Keratinocyte (primary cell): Measurements from ENCODE around the gene RABL6. TPM values are rescaled to one million over a fixed set of nuclear protein-coding genes. Genes with fewer than 3 reads are reported as not detected.
"Not testable (repeated sequence)": the region's sequence is repeated elsewhere in the genome, so short reads cannot be mapped to it uniquely, and the experiment has no call there.

Experiments
- DNase-seq: peaks from one replicate; pipeline ENCODE4 v3.0.0-alpha.2; 2011; ENCODE audit warnings: low read depth, missing footprints, low spot score
- FAIRE-seq: peaks from 2 replicates; lab custom pipeline; 2011; peaks lifted over from hg19 to GRCh38; lab: Jason Lieb, UNC
- H2AFZ ChIP-seq: 2 replicates; pipeline ENCODE4 v1.6.0; 2012; ENCODE audit warnings: low read length, control low read depth, inconsistent platforms; ENCODE audit not compliant: control insufficient read depth
- H3K27ac ChIP-seq: 2 replicates; pipeline ENCODE4 v1.5.1; 2011; ENCODE audit warnings: low read length; ENCODE audit not compliant: control insufficient read depth, insufficient read depth
- H3K27me3 ChIP-seq: 3 replicates; pipeline ENCODE4 v1.6.0; 2011; ENCODE audit warnings: low read length; ENCODE audit not compliant: control insufficient read depth, insufficient read depth; ENCODE audit errors: extremely low read depth
- H3K36me3 ChIP-seq, 2 experiments: 2 replicates in 1 of 2; 3 replicates in 1 of 2; pipeline ENCODE4 v1.5.1; 2011; ENCODE audit warnings: low read length in 2 of 2, mild to moderate bottlenecking in 1 of 2; ENCODE audit not compliant: control insufficient read depth in 2 of 2, insufficient read depth in 2 of 2; ENCODE audit errors: extremely low read depth in 1 of 2
- H3K4me1 ChIP-seq: 3 replicates; pipeline ENCODE4 v1.5.1; 2011; ENCODE audit warnings: low read length; ENCODE audit not compliant: control insufficient read depth, insufficient read depth; ENCODE audit errors: extremely low read depth
- H3K4me2 ChIP-seq: 3 replicates; pipeline ENCODE4 v1.6.0; 2011; ENCODE audit warnings: low read depth, low read length; ENCODE audit not compliant: control insufficient read depth, insufficient read depth; ENCODE audit errors: extremely low read depth
- H3K4me3 ChIP-seq, 3 experiments: fragments of 200-600 bp in 1 of 3; sonication (generic) in 1 of 3; 2 replicates in 2 of 3; 3 replicates in 1 of 3; pipeline ENCODE4 v1.5.1; 2011 to 2016; ENCODE audit warnings: low read length in 3 of 3, mild to moderate bottlenecking in 3 of 3, control low read depth in 2 of 3, inconsistent platforms in 1 of 3, low read depth in 1 of 3, mixed read lengths in 1 of 3, mixed run types in 1 of 3, moderate library complexity in 1 of 3; ENCODE audit not compliant: control insufficient read depth in 2 of 3, insufficient read depth in 2 of 3; ENCODE audit errors: extremely low read depth in 1 of 3
- H3K79me2 ChIP-seq: 2 replicates; pipeline ENCODE4 v1.6.0; 2012; ENCODE audit warnings: low read length; ENCODE audit not compliant: control insufficient read depth, insufficient read depth
- H3K9ac ChIP-seq: 3 replicates; pipeline ENCODE4 v1.6.0; 2011; ENCODE audit warnings: low read length; ENCODE audit not compliant: control insufficient read depth, insufficient read depth; ENCODE audit errors: extremely low read depth
- H3K9me1 ChIP-seq: 3 replicates; pipeline ENCODE4 v1.6.0; 2011; ENCODE audit warnings: low read length; ENCODE audit not compliant: control insufficient read depth, insufficient read depth; ENCODE audit errors: extremely low read depth
- H3K9me3 ChIP-seq: 2 replicates; pipeline ENCODE4 v1.5.1; 2012; ENCODE audit warnings: low read depth, low read length; ENCODE audit not compliant: control insufficient read depth
- H4K20me1 ChIP-seq: 3 replicates; pipeline ENCODE4 v1.6.0; 2011; ENCODE audit warnings: low read length; ENCODE audit not compliant: control insufficient read depth, insufficient read depth; ENCODE audit errors: extremely low read depth
- EZH2 ChIP-seq: IDR thresholded peaks from one replicate; pipeline ENCODE4 v1.6.1; 2012; ENCODE audit warnings: inconsistent platforms, mild to moderate bottlenecking, low read length, moderate library complexity
- dilution Hi-C: fragments of 300-500 bp; cut with MboI; formaldehyde crosslinking; loops from one replicate; pipeline ENCODE4 v1.7.0; 2020; ENCODE audit warnings: low sequenced_read_pairs; ENCODE audit not compliant: extremely low pct_ligation_motif_present
- polyA plus RNA-seq, 5 experiments: library from polyadenylated mRNA; depleted of rRNA in 3 of 5; stranded (reverse) in 3 of 5; stranded (forward) in 1 of 5; unstranded in 1 of 5; fragments of >200 nt; gene quantifications; 1 replicate in 1 of 5; 2 replicates in 3 of 5; 3 replicates in 1 of 5; pipeline versions ENCODE4 v1.2.1 to v1.2.3, GENCODE V29; 2011 to 2012; ENCODE audit warnings: missing spikeins in 2 of 5, low read depth in 1 of 5, low replicate concordance in 1 of 5
- TF ChIP-seq, protein P1 (sequence below), 3 experiments: IDR thresholded peaks in 1 of 3; conservative IDR thresholded peaks in 1 of 3; optimal IDR thresholded peaks in 1 of 3; 2 replicates in 2 of 3; 3 replicates in 1 of 3; pipeline versions ENCODE3 to v1.5.1; 2011; ENCODE audit warnings: low read length in 3 of 3, mild to moderate bottlenecking in 3 of 3, moderate library complexity in 2 of 3, control low read depth in 1 of 3, inconsistent platforms in 1 of 3; ENCODE audit not compliant: insufficient read depth in 2 of 3; ENCODE audit errors: extremely low read depth in 1 of 3

Gene RABL6
- polyA plus RNA-seq, 1 donor (not counting 4 experiments of a cell fraction or from before 2014, with no cell fraction given) = 46.3 TPM

- no peaks in the 10 kb centered on the region for H4K20me1 ChIP-seq
- H3K27ac ChIP-seq = no peak overlapping the region
- H3K9ac ChIP-seq = no peak overlapping the region
- peaks cover 8% of the 10 kb centered on the region for H3K27me3 ChIP-seq
- dilution Hi-C loops = no loop called here
- H3K4me2 ChIP-seq = no peak overlapping the region
- H3K36me3 ChIP-seq = no peaks in the 10 kb centered on the region
- FAIRE-seq (no peak), DNase-seq (no peak)
- H3K79me2 ChIP-seq = no peaks in the 10 kb centered on the region
- H3K9me1 ChIP-seq = no peaks in the 10 kb centered on the region
- no peak overlapping the region for H3K4me3 ChIP-seq
- no peaks in the 10 kb centered on the region for H3K9me3 ChIP-seq
- H3K4me1 ChIP-seq = peaks cover 2% of the 10 kb centered on the region
- H2AFZ ChIP-seq = no peak overlapping the region
- no peak for TF ChIP-seq EZH2
- TF ChIP-seq, protein P1, sequence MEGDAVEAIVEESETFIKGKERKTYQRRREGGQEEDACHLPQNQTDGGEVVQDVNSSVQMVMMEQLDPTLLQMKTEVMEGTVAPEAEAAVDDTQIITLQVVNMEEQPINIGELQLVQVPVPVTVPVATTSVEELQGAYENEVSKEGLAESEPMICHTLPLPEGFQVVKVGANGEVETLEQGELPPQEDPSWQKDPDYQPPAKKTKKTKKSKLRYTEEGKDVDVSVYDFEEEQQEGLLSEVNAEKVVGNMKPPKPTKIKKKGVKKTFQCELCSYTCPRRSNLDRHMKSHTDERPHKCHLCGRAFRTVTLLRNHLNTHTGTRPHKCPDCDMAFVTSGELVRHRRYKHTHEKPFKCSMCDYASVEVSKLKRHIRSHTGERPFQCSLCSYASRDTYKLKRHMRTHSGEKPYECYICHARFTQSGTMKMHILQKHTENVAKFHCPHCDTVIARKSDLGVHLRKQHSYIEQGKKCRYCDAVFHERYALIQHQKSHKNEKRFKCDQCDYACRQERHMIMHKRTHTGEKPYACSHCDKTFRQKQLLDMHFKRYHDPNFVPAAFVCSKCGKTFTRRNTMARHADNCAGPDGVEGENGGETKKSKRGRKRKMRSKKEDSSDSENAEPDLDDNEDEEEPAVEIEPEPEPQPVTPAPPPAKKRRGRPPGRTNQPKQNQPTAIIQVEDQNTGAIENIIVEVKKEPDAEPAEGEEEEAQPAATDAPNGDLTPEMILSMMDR (optimal IDR thresholded peaks at IDR 0.05 in 1 of 3, IDR thresholded peaks at IDR 0.05 in 1 of 3, conservative IDR thresholded peaks at IDR 0.05 in 1 of 3; ENCODE audit: extremely low read depth in 1 of 3, insufficient read depth in 2 of 3, low read length in 3 of 3) = peak; percentile 12 to 25 (median 19)
These were observed 23.3 kb upstream of the RABL6 start for GRCh38 chr9:136784249-136784996.

- no peak for DNase-seq
- no peak for FAIRE-seq
- dilution Hi-C loops = no loop called here
- H2AFZ ChIP-seq = no peak overlapping the region
- peaks cover 2% of the 10 kb centered on the region for H3K4me1 ChIP-seq
- H3K9me1 ChIP-seq = no peaks in the 10 kb centered on the region
- H3K4me2 ChIP-seq = no peak overlapping the region
- H4K20me1 ChIP-seq = no peaks in the 10 kb centered on the region
- no peak overlapping the region for H3K4me3 ChIP-seq
- no peak overlapping the region for H3K9ac ChIP-seq
- H3K79me2 ChIP-seq = no peaks in the 10 kb centered on the region
- no peaks in the 10 kb centered on the region for H3K9me3 ChIP-seq
- peaks cover 6% of the 10 kb centered on the region for H3K27me3 ChIP-seq
- no peak overlapping the region for H3K27ac ChIP-seq
- no peaks in the 10 kb centered on the region for H3K36me3 ChIP-seq
- TF ChIP-seq, protein P1 (optimal IDR thresholded peaks at IDR 0.05 in 1 of 3, IDR thresholded peaks at IDR 0.05 in 1 of 3, conservative IDR thresholded peaks at IDR 0.05 in 1 of 3; ENCODE audit: extremely low read depth in 1 of 3, insufficient read depth in 2 of 3, low read length in 3 of 3) = no peak
- TF ChIP-seq EZH2 = no peak
These were observed 22.8 kb upstream of the RABL6 start for GRCh38 chr9:136784997-136785361.

DNA sequence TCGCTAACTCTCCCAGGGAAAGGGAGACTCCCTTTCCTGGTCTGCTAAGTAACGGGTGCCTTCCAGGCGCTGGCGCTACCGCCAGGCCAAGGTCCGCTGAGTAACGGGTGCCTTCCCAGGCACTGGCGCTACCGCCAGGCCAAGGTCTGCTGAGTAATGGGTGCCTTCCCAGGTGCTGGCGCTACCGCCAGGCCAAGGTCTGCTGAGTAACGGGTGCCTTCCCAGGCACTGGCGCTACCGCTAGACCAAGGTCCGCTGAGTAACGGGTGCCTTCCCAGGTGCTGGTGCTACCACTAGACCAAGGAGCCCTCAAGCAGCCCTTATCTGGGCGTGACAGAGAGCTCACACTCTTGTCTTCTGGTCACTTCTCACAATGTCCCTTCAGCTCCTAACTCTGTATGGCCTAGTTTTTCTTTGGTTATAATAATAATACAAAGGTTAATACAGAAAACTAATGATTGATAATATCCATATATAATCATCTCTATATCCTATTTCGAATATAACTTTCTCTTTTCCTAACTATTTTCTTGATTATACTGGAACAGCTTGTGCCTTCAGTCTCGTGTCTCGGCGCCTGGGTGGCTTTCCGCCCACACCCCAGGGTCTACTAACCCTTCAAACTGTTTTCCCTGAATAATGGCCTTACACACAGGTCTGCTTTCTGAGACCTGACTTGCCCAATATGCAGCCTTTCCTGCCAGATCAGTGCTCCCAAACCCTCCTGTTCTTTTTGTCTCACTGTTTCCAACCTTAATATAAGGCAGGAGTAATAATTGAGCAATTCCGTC lies 22.0 kb upstream of the RABL6 start:
- H3K36me3 ChIP-seq, H3K9ac ChIP-seq, H3K27ac ChIP-seq, H3K4me1 ChIP-seq, FAIRE-seq, H3K27me3 ChIP-seq, DNase-seq, dilution Hi-C loops, H2AFZ ChIP-seq, H3K79me2 ChIP-seq, H3K9me1 ChIP-seq, H3K9me3 ChIP-seq, H3K4me3 ChIP-seq, H4K20me1 ChIP-seq, H3K4me2 ChIP-seq: not testable (repeated sequence)
